ENCODE results near the gene POTEI.
"Not testable (repeated sequence)": the region's sequence is repeated elsewhere in the genome, so short reads cannot be mapped to it uniquely, and the experiment has no call there.

The POTEI gene

GRCh38 chr2:130531672-130532071, 22.5 kb upstream of the POTEI start:
- H3K4me1 ChIP-seq (ENCODE audit: control insufficient read depth, insufficient read depth, low read length, poor library complexity, severe bottlenecking); H3K36me3 ChIP-seq (ENCODE audit: control insufficient read depth, insufficient read depth, low read length); H3K4me3 ChIP-seq (ENCODE audit: insufficient read depth, low read depth, low read length, poor library complexity, severe bottlenecking); H3K27me3 ChIP-seq (replicated peaks; ENCODE audit: control insufficient read depth, insufficient read depth, low read length, poor library complexity, severe bottlenecking); DNase-seq; H3K27ac ChIP-seq (ENCODE audit: insufficient read depth, low read length, poor library complexity, severe bottlenecking); H3K9me3 ChIP-seq (ENCODE audit: control insufficient read depth, low read length): not testable (repeated sequence)

GRCh38 chr2:130531225-130531624, 22.1 kb upstream of the POTEI start:
- H3K4me1 ChIP-seq (ENCODE audit: control insufficient read depth, insufficient read depth, low read length, poor library complexity, severe bottlenecking); H3K36me3 ChIP-seq (ENCODE audit: control insufficient read depth, insufficient read depth, low read length); H3K4me3 ChIP-seq (ENCODE audit: insufficient read depth, low read depth, low read length, poor library complexity, severe bottlenecking); H3K27ac ChIP-seq (ENCODE audit: insufficient read depth, low read length, poor library complexity, severe bottlenecking); H3K9me3 ChIP-seq (ENCODE audit: control insufficient read depth, low read length); DNase-seq; H3K27me3 ChIP-seq (replicated peaks; ENCODE audit: control insufficient read depth, insufficient read depth, low read length, poor library complexity, severe bottlenecking): not testable (repeated sequence)

- not testable (repeated sequence) for DNase-seq; H3K27ac ChIP-seq (ENCODE audit: insufficient read depth, low read length, poor library complexity, severe bottlenecking); H3K4me1 ChIP-seq (ENCODE audit: control insufficient read depth, insufficient read depth, low read length, poor library complexity, severe bottlenecking)
These were observed 21.1 kb upstream of the POTEI start for GRCh38 chr2:130530212-130530611.

GRCh38 chr2:130529545-130529944, 20.4 kb upstream of the POTEI start:
- H3K36me3 ChIP-seq (ENCODE audit: control insufficient read depth, insufficient read depth, low read length); H3K9me3 ChIP-seq (ENCODE audit: control insufficient read depth, low read length); H3K27me3 ChIP-seq (replicated peaks; ENCODE audit: control insufficient read depth, insufficient read depth, low read length, poor library complexity, severe bottlenecking): not testable (repeated sequence)

More at GRCh38 chr2:130530212-130530611, 21.1 kb upstream of the POTEI start:
- H3K9me3 ChIP-seq (ENCODE audit: control insufficient read depth, low read length); H3K4me3 ChIP-seq (ENCODE audit: insufficient read depth, low read depth, low read length, poor library complexity, severe bottlenecking); H3K36me3 ChIP-seq (ENCODE audit: control insufficient read depth, insufficient read depth, low read length); H3K27me3 ChIP-seq (replicated peaks; ENCODE audit: control insufficient read depth, insufficient read depth, low read length, poor library complexity, severe bottlenecking): not testable (repeated sequence)

GRCh38 chr2:130527365-130527967, 18.3 kb upstream of the POTEI start:
- H3K4me1 ChIP-seq (ENCODE audit: control insufficient read depth, insufficient read depth, low read length, poor library complexity, severe bottlenecking); H3K27ac ChIP-seq (ENCODE audit: insufficient read depth, low read length, poor library complexity, severe bottlenecking); H3K36me3 ChIP-seq (ENCODE audit: control insufficient read depth, insufficient read depth, low read length); DNase-seq; H3K4me3 ChIP-seq (ENCODE audit: insufficient read depth, low read depth, low read length, poor library complexity, severe bottlenecking); H3K9me3 ChIP-seq (ENCODE audit: control insufficient read depth, low read length); H3K27me3 ChIP-seq (replicated peaks; ENCODE audit: control insufficient read depth, insufficient read depth, low read length, poor library complexity, severe bottlenecking): not testable (repeated sequence)

More at GRCh38 chr2:130529545-130529944, 20.4 kb upstream of the POTEI start:
- DNase-seq; H3K4me1 ChIP-seq (ENCODE audit: control insufficient read depth, insufficient read depth, low read length, poor library complexity, severe bottlenecking); H3K27ac ChIP-seq (ENCODE audit: insufficient read depth, low read length, poor library complexity, severe bottlenecking); H3K4me3 ChIP-seq (ENCODE audit: insufficient read depth, low read depth, low read length, poor library complexity, severe bottlenecking): not testable (repeated sequence)

GRCh38 chr2:130522390-130522789, 13.3 kb upstream of the POTEI start:
- DNase-seq; H3K4me1 ChIP-seq (ENCODE audit: control insufficient read depth, insufficient read depth, low read length, poor library complexity, severe bottlenecking); H3K4me3 ChIP-seq (ENCODE audit: insufficient read depth, low read depth, low read length, poor library complexity, severe bottlenecking); H3K36me3 ChIP-seq (ENCODE audit: control insufficient read depth, insufficient read depth, low read length); H3K27ac ChIP-seq (ENCODE audit: insufficient read depth, low read length, poor library complexity, severe bottlenecking); H3K27me3 ChIP-seq (replicated peaks; ENCODE audit: control insufficient read depth, insufficient read depth, low read length, poor library complexity, severe bottlenecking); H3K9me3 ChIP-seq (ENCODE audit: control insufficient read depth, low read length): not testable (repeated sequence)

- not testable (repeated sequence) for H3K4me1 ChIP-seq (ENCODE audit: control insufficient read depth, insufficient read depth, low read length, poor library complexity, severe bottlenecking); H3K36me3 ChIP-seq (ENCODE audit: control insufficient read depth, insufficient read depth, low read length); H3K9me3 ChIP-seq (ENCODE audit: control insufficient read depth, low read length); H3K27me3 ChIP-seq (replicated peaks; ENCODE audit: control insufficient read depth, insufficient read depth, low read length, poor library complexity, severe bottlenecking); H3K27ac ChIP-seq (ENCODE audit: insufficient read depth, low read length, poor library complexity, severe bottlenecking); DNase-seq; H3K4me3 ChIP-seq (ENCODE audit: insufficient read depth, low read depth, low read length, poor library complexity, severe bottlenecking)
These were observed 11.9 kb upstream of the POTEI start, which contains the start of gene CFC1B for GRCh38 chr2:130520992-130521391. Gene CFC1B (plus strand): TSS chr2:130521222. CDS start chr2:130521485, 263 bp downstream.

GRCh38 chr2:130518516-130519106, 9.5 kb upstream of the POTEI start:
- H3K27ac ChIP-seq (ENCODE audit: insufficient read depth, low read length, poor library complexity, severe bottlenecking); H3K4me3 ChIP-seq (ENCODE audit: insufficient read depth, low read depth, low read length, poor library complexity, severe bottlenecking); H3K4me1 ChIP-seq (ENCODE audit: control insufficient read depth, insufficient read depth, low read length, poor library complexity, severe bottlenecking); H3K9me3 ChIP-seq (ENCODE audit: control insufficient read depth, low read length); DNase-seq; H3K36me3 ChIP-seq (ENCODE audit: control insufficient read depth, insufficient read depth, low read length); H3K27me3 ChIP-seq (replicated peaks; ENCODE audit: control insufficient read depth, insufficient read depth, low read length, poor library complexity, severe bottlenecking): not testable (repeated sequence)

- not testable (repeated sequence) for H3K36me3 ChIP-seq (ENCODE audit: control insufficient read depth, insufficient read depth, low read length); H3K27ac ChIP-seq (ENCODE audit: insufficient read depth, low read length, poor library complexity, severe bottlenecking); DNase-seq; H3K4me3 ChIP-seq (ENCODE audit: insufficient read depth, low read depth, low read length, poor library complexity, severe bottlenecking); H3K27me3 ChIP-seq (replicated peaks; ENCODE audit: control insufficient read depth, insufficient read depth, low read length, poor library complexity, severe bottlenecking); H3K9me3 ChIP-seq (ENCODE audit: control insufficient read depth, low read length); H3K4me1 ChIP-seq (ENCODE audit: control insufficient read depth, insufficient read depth, low read length, poor library complexity, severe bottlenecking)
These were observed 2.8 kb upstream of the POTEI start for GRCh38 chr2:130511747-130512451.
